Measurements from ENCODE around the gene OPN1LW.
A peak's percentile ranks its signal among the peaks of the same experiment; 100 is the strongest.
"Not testable (repeated sequence)": the region's sequence is repeated elsewhere in the genome, so short reads cannot be mapped to it uniquely, and the experiment has no call there.

Gene OPN1LW

GRCh38 chrX:154132366-154132765 is 11.7 kb upstream of the OPN1LW start:
- DNase-seq (ENCODE audit: low read depth, low spot score) = no peak

- no peak for DNase-seq (ENCODE audit: low read depth, low spot score)
Measured at GRCh38 chrX:154135458-154136229, 8.4 kb upstream of the OPN1LW start.

GRCh38 chrX:154136627-154137161 is 7.3 kb upstream of the OPN1LW start:
- peak; percentile 95 for DNase-seq (ENCODE audit: low read depth, low spot score)

GRCh38 chrX:154138857-154139256 is 5.2 kb upstream of the OPN1LW start:
- no peak for DNase-seq (ENCODE audit: low read depth, low spot score)

- DNase-seq (ENCODE audit: low read depth, low spot score) = no peak
Measured at GRCh38 chrX:154140206-154140605, 3.8 kb upstream of the OPN1LW start.

GRCh38 chrX:154140742-154141141 is 3.3 kb upstream of the OPN1LW start:
- DNase-seq (ENCODE audit: low read depth, low spot score) = no peak

GRCh38 chrX:154142386-154142785 is 1.7 kb upstream of the OPN1LW start:
- no peak for DNase-seq (ENCODE audit: low read depth, low spot score)

GRCh38 chrX:154142950-154143745 is 895 bp upstream of the OPN1LW start:
- no peak for DNase-seq (ENCODE audit: low read depth, low spot score)

- not testable (repeated sequence) for DNase-seq (ENCODE audit: low read depth, low spot score)
Measured at GRCh38 chrX:154151030-154151429, 7.0 kb downstream of the OPN1LW start.

- not testable (repeated sequence) for DNase-seq (ENCODE audit: low read depth, low spot score)
Measured at GRCh38 chrX:154156221-154156620, 12.2 kb downstream of the OPN1LW start.

- not testable (repeated sequence) for DNase-seq (ENCODE audit: low read depth, low spot score)
Measured at GRCh38 chrX:154157207-154157606, 13.2 kb downstream of the OPN1LW start.

GRCh38 chrX:154159345-154159744 is 15.3 kb downstream of the OPN1LW start:
- DNase-seq (ENCODE audit: low read depth, low spot score) = not testable (repeated sequence)

- not testable (repeated sequence) for DNase-seq (ENCODE audit: low read depth, low spot score)
Measured at GRCh38 chrX:154164902-154165301, 20.9 kb downstream of the OPN1LW start.

GRCh38 chrX:154168384-154168783 is 24.3 kb downstream of the OPN1LW start:
- DNase-seq (ENCODE audit: low read depth, low spot score) = not testable (repeated sequence)

- not testable (repeated sequence) for DNase-seq (ENCODE audit: low read depth, low spot score)
Measured at GRCh38 chrX:154172535-154172943, 28.5 kb downstream of the OPN1LW start.

GRCh38 chrX:154174356-154174755 is 30.3 kb downstream of the OPN1LW start:
- not testable (repeated sequence) for DNase-seq (ENCODE audit: low read depth, low spot score)

- not testable (repeated sequence) for DNase-seq (ENCODE audit: low read depth, low spot score)
Measured at GRCh38 chrX:154182296-154182695, 38.3 kb downstream of the OPN1LW start, which contains the start of gene OPN1MW. Gene OPN1MW (plus strand): TSS chrX:154182596. CDS start chrX:154182678, 82 bp downstream.

- DNase-seq (ENCODE audit: low read depth, low spot score) = not testable (repeated sequence)
Measured at GRCh38 chrX:154183794-154184193, 39.8 kb downstream of the OPN1LW start.

GRCh38 chrX:154192846-154193245 is 48.8 kb downstream of the OPN1LW start:
- not testable (repeated sequence) for DNase-seq (ENCODE audit: low read depth, low spot score)

GRCh38 chrX:154194316-154194715 is 50.3 kb downstream of the OPN1LW start:
- DNase-seq (ENCODE audit: low read depth, low spot score) = not testable (repeated sequence)

GRCh38 chrX:154196466-154196865 is 52.4 kb downstream of the OPN1LW start:
- not testable (repeated sequence) for DNase-seq (ENCODE audit: low read depth, low spot score)
